A549 (cell line): Measurements from ENCODE around the gene CBX4.

Source experiments
- HDAC2 ChIP-seq: fragments of 200-600 bp; sonication (generic); IDR thresholded peaks from 2 replicates; pipeline ENCODE4 v1.6.1; 2016
- TF ChIP-seq, protein P1 (sequence below): fragments of >200 bp; sonication (Bioruptor Twin); formaldehyde crosslinking; IDR thresholded peaks from 3 replicates; pipeline ENCODE4 v1.5.1; 2016

- TF ChIP-seq HDAC2: no peak
- TF ChIP-seq, protein P1, sequence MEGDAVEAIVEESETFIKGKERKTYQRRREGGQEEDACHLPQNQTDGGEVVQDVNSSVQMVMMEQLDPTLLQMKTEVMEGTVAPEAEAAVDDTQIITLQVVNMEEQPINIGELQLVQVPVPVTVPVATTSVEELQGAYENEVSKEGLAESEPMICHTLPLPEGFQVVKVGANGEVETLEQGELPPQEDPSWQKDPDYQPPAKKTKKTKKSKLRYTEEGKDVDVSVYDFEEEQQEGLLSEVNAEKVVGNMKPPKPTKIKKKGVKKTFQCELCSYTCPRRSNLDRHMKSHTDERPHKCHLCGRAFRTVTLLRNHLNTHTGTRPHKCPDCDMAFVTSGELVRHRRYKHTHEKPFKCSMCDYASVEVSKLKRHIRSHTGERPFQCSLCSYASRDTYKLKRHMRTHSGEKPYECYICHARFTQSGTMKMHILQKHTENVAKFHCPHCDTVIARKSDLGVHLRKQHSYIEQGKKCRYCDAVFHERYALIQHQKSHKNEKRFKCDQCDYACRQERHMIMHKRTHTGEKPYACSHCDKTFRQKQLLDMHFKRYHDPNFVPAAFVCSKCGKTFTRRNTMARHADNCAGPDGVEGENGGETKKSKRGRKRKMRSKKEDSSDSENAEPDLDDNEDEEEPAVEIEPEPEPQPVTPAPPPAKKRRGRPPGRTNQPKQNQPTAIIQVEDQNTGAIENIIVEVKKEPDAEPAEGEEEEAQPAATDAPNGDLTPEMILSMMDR: no peak
Measured at GRCh38 chr17:79825580-79825921, 13.7 kb downstream of the CBX4 start.
